SU-DHL-6 (cell line): ENCODE data around the gene LPAR4.

ENCODE experiments used
- H2AFZ ChIP-seq: fragments of 200-600 bp; sonication (generic); 2 replicates; pipeline ENCODE4 v1.6.1; 2014; ENCODE audit warnings: low read depth, mild to moderate bottlenecking, moderate library complexity, mixed read lengths, antibody characterized with exemption, low read length; ENCODE audit not compliant: severe bottlenecking
- H3F3A ChIP-seq: fragments of 200-600 bp; shearing (Covaris generic); 2 replicates; pipeline ENCODE4 v1.6.0; 2016; ENCODE audit warnings: antibody characterized with exemption, mild to moderate bottlenecking; ENCODE audit not compliant: insufficient read depth
- H3K27ac ChIP-seq: fragments of 200-600 bp; sonication (generic); 2 replicates; pipeline ENCODE4 v1.5.1; 2016; ENCODE audit warnings: low read depth, mild to moderate bottlenecking, low read length, moderate library complexity, mixed read lengths
- H3K27me3 ChIP-seq: fragments of 200-600 bp; sonication (generic), shearing (Covaris generic); 2 replicates; pipeline ENCODE4 v1.6.0; 2014; ENCODE audit warnings: mild to moderate bottlenecking, low read length
- H3K36me3 ChIP-seq: fragments of 200-600 bp; sonication (generic); 2 replicates; pipeline ENCODE4 v1.6.1; 2014; ENCODE audit warnings: mild to moderate bottlenecking, low read length, mixed read lengths
- H3K4me2 ChIP-seq: fragments of 300-600, 200-600 bp; shearing (Covaris generic), sonication (generic); 2 replicates; pipeline ENCODE4 v1.6.0; 2014; ENCODE audit warnings: low read length, low read depth, mild to moderate bottlenecking; ENCODE audit not compliant: poor library complexity, severe bottlenecking
- H3K4me3 ChIP-seq: fragments of 200-600 bp; sonication (generic); 2 replicates; pipeline ENCODE4 v1.5.1; 2014; ENCODE audit warnings: antibody characterized with exemption, low read length, mild to moderate bottlenecking, mixed read lengths; ENCODE audit not compliant: insufficient read depth, poor library complexity, severe bottlenecking
- H3K79me2 ChIP-seq: fragments of 200-600 bp; sonication (generic); 2 replicates; pipeline ENCODE4 v1.6.1; 2014; ENCODE audit warnings: mild to moderate bottlenecking, low read length, moderate library complexity; ENCODE audit not compliant: insufficient read depth
- H3K9ac ChIP-seq: fragments of 200-600 bp; sonication (generic); 2 replicates; pipeline ENCODE4 v1.7.0; 2014; ENCODE audit warnings: mild to moderate bottlenecking, low read length
- H3K9me2 ChIP-seq: fragments of 200-600 bp; sonication (generic); replicated peaks from 2 replicates; pipeline ENCODE4 v1.6.1; 2014; ENCODE audit warnings: low read length; ENCODE audit not compliant: insufficient read depth
- H3K9me3 ChIP-seq: fragments of 200-600 bp; sonication (generic); 2 replicates; pipeline ENCODE4 v1.6.1; 2014; ENCODE audit warnings: low read length, mixed read lengths; ENCODE audit not compliant: insufficient read depth
- H4K20me1 ChIP-seq: fragments of 200-600 bp; sonication (generic); 2 replicates; pipeline ENCODE4 v1.6.1; 2014; ENCODE audit warnings: low read depth, mild to moderate bottlenecking, antibody characterized with exemption, low read length, moderate library complexity, mixed read lengths
- EZH2phosphoT487 ChIP-seq: fragments of 200-600 bp; sonication (generic), shearing (Covaris generic); conservative IDR thresholded peaks from 2 replicates; pipeline ENCODE4 v1.6.1; 2018; ENCODE audit warnings: mild to moderate bottlenecking, antibody characterized with exemption, low read length, moderate library complexity, mixed read lengths
- TF ChIP-seq, protein P1 (sequence below): fragments of 200-600 bp; sonication (generic); IDR thresholded peaks from one replicate; pipeline ENCODE4 v1.5.1; 2017; ENCODE audit warnings: antibody characterized with exemption, mild to moderate bottlenecking, low read length, moderate library complexity; ENCODE audit not compliant: insufficient read depth, poor library complexity, severe bottlenecking

Gene LPAR4

GRCh38 chrX:78746496-78746895 is 1.0 kb upstream of the LPAR4 start:
- Histone ChIP-seq H3K4me2 (no peak overlapping the region), H3K4me3 (no peak overlapping the region), H3K36me3 (no peaks in the 10 kb centered on the region), H3K9me3 (no peaks in the 10 kb centered on the region), H3K9ac (no peak overlapping the region), H3K27me3 (no peaks in the 10 kb centered on the region), H3K27ac (no peak overlapping the region), H3F3A (no peaks in the 10 kb centered on the region), H3K79me2 (no peaks in the 10 kb centered on the region), H2AFZ (no peak overlapping the region), H4K20me1 (no peaks in the 10 kb centered on the region), H3K9me2 (no peaks in the 10 kb centered on the region)
- TF ChIP-seq, protein P1, sequence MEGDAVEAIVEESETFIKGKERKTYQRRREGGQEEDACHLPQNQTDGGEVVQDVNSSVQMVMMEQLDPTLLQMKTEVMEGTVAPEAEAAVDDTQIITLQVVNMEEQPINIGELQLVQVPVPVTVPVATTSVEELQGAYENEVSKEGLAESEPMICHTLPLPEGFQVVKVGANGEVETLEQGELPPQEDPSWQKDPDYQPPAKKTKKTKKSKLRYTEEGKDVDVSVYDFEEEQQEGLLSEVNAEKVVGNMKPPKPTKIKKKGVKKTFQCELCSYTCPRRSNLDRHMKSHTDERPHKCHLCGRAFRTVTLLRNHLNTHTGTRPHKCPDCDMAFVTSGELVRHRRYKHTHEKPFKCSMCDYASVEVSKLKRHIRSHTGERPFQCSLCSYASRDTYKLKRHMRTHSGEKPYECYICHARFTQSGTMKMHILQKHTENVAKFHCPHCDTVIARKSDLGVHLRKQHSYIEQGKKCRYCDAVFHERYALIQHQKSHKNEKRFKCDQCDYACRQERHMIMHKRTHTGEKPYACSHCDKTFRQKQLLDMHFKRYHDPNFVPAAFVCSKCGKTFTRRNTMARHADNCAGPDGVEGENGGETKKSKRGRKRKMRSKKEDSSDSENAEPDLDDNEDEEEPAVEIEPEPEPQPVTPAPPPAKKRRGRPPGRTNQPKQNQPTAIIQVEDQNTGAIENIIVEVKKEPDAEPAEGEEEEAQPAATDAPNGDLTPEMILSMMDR: no peak
- TF ChIP-seq EZH2phosphoT487: no peak

DNA sequence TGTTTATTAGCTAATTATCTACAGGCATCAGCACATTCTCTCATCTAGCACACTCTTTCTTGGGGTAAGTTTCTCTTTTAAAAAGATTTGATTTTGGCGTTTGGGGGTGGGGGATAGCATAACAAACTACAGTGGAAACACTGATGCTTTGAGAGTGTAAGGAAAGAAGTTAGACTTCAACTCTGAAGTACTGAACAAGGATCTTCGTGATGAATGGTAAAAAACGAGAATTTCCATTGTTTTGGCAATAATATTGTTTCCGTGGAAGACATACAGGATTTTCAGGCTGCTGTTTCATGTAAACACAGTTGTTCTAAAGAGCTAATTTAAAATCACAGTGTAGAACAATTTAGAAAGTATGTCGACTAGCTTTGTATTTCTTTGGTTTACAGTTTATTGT is 451 bp downstream of the LPAR4 start:
- H3K36me3 ChIP-seq: no peaks in the 10 kb centered on the region
- H3K9ac ChIP-seq: no peak overlapping the region
- H2AFZ ChIP-seq: no peak overlapping the region
- H3K9me2 ChIP-seq: no peaks in the 10 kb centered on the region
- H4K20me1 ChIP-seq: no peaks in the 10 kb centered on the region
- TF ChIP-seq, protein P1: no peak
- no peak for TF ChIP-seq EZH2phosphoT487
- no peaks in the 10 kb centered on the region for H3K79me2 ChIP-seq
- no peaks in the 10 kb centered on the region for H3F3A ChIP-seq
- H3K4me2 ChIP-seq: no peak overlapping the region
- no peaks in the 10 kb centered on the region for H3K9me3 ChIP-seq
- no peak overlapping the region for H3K27ac ChIP-seq
- H3K27me3 ChIP-seq: no peaks in the 10 kb centered on the region
- no peak overlapping the region for H3K4me3 ChIP-seq

DNA sequence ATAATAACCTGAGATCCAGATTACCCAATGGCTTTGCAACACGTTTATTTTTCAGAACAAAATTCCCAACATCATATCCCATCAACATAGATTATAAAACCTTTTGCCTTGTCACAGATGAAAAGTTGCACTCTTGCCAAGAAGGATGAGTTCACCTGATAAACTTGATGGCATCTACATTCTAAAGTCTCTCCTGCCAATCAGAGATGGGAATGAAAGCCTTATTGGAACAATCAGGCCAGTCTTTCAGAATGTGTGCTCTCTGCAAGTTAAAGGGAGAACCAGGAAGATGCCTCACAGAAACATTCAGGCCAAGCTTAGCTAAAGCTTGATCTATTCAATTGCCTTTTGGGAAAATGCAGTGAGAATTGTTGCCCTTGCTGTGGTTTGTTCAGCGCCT is 1.3 kb downstream of the LPAR4 start:
- no peak overlapping the region for H3K27ac ChIP-seq
- no peaks in the 10 kb centered on the region for H3K79me2 ChIP-seq
- TF ChIP-seq, protein P1: no peak
- no peak for TF ChIP-seq EZH2phosphoT487
- no peaks in the 10 kb centered on the region for H3K9me3 ChIP-seq
- no peak overlapping the region for H3K4me2 ChIP-seq
- H3K9me2 ChIP-seq: no peaks in the 10 kb centered on the region
- H3F3A ChIP-seq: no peaks in the 10 kb centered on the region
- no peaks in the 10 kb centered on the region for H3K36me3 ChIP-seq
- no peaks in the 10 kb centered on the region for H4K20me1 ChIP-seq
- H3K9ac ChIP-seq: no peak overlapping the region
- no peaks in the 10 kb centered on the region for H3K27me3 ChIP-seq
- no peak overlapping the region for H3K4me3 ChIP-seq
- H2AFZ ChIP-seq: no peak overlapping the region
